Measurements from ENCODE around the gene C14orf39.

DNA sequence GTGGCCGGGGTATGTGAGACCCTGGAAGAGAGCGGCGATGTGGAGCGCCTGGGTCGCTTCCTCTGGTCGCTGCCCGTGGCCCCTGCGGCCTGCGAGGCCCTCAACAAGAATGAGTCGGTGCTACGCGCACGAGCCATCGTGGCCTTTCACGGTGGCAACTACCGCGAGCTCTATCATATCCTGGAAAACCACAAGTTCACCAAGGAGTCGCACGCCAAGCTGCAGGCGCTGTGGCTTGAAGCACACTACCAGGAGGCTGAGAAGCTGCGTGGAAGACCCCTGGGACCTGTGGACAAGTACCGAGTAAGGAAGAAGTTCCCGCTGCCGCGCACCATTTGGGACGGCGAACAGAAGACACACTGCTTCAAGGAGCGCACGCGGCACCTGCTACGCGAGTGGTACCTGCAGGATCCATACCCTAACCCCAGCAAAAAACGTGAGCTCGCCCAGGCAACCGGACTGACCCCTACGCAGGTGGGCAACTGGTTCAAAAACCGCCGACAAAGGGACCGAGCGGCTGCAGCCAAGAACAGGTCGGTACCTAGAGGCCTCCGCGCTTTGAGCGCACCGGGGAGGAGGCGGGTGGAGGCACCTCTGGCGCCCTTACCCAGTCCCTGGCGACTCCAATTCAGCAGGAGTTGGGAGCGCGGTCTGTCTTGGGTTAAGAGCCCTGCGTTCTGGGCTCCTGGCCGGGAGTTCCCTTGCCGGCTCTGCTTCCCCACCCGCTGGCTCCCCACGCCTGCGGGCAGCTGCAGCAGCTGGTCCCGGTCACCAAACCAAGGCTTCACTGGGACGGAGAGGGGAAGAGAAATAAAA lies 23.8 kb upstream of the C14orf39 start:
- TF ChIP-seq, protein P1, sequence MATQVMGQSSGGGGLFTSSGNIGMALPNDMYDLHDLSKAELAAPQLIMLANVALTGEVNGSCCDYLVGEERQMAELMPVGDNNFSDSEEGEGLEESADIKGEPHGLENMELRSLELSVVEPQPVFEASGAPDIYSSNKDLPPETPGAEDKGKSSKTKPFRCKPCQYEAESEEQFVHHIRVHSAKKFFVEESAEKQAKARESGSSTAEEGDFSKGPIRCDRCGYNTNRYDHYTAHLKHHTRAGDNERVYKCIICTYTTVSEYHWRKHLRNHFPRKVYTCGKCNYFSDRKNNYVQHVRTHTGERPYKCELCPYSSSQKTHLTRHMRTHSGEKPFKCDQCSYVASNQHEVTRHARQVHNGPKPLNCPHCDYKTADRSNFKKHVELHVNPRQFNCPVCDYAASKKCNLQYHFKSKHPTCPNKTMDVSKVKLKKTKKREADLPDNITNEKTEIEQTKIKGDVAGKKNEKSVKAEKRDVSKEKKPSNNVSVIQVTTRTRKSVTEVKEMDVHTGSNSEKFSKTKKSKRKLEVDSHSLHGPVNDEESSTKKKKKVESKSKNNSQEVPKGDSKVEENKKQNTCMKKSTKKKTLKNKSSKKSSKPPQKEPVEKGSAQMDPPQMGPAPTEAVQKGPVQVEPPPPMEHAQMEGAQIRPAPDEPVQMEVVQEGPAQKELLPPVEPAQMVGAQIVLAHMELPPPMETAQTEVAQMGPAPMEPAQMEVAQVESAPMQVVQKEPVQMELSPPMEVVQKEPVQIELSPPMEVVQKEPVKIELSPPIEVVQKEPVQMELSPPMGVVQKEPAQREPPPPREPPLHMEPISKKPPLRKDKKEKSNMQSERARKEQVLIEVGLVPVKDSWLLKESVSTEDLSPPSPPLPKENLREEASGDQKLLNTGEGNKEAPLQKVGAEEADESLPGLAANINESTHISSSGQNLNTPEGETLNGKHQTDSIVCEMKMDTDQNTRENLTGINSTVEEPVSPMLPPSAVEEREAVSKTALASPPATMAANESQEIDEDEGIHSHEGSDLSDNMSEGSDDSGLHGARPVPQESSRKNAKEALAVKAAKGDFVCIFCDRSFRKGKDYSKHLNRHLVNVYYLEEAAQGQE (IDR thresholded peaks at IDR 0.05; ENCODE audit: low read depth): no peak
- TF ChIP-seq, protein P2, sequence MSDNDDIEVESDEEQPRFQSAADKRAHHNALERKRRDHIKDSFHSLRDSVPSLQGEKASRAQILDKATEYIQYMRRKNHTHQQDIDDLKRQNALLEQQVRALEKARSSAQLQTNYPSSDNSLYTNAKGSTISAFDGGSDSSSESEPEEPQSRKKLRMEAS (IDR thresholded peaks at IDR 0.05): no peak
- no peak for TF ChIP-seq FOXM1 (IDR thresholded peaks at IDR 0.05; ENCODE audit: borderline replicate concordance, low read depth)
- TF ChIP-seq RAD21 (IDR thresholded peaks at IDR 0.05; ENCODE audit: low read depth): no peak
- no peak for TF ChIP-seq CEBPB (IDR thresholded peaks at IDR 0.05)
- no peak for TF ChIP-seq TCF12 (IDR thresholded peaks at IDR 0.05; ENCODE audit: low read depth)
- TF ChIP-seq EP300 (IDR thresholded peaks at IDR 0.05; ENCODE audit: borderline replicate concordance): no peak
- no peak for TF ChIP-seq TAF1 (IDR thresholded peaks at IDR 0.05; ENCODE audit: low read depth)
